Neutrophil (primary cell): Measurements from ENCODE around the gene LINC00305.

Experiments
- H3K27ac ChIP-seq: fragments of 200-600 bp; sonication (generic); 2 replicates; pipeline ENCODE4 v1.5.1; 2016; ENCODE audit warnings: mild to moderate bottlenecking, moderate library complexity
- H3K27me3 ChIP-seq: fragments of 200-600 bp; sonication (generic); 2 replicates; pipeline ENCODE4 v1.6.0; 2016; ENCODE audit warnings: mild to moderate bottlenecking
- H3K36me3 ChIP-seq: fragments of 200-600 bp; sonication (generic); 2 replicates; pipeline ENCODE4 v1.5.1; 2017
- H3K4me1 ChIP-seq, 2 experiments: fragments of 200-600 bp in 1 of 2; sonication (generic) in 1 of 2; 1 replicate in 1 of 2; 2 replicates in 1 of 2; pipeline versions ENCODE4 v1.5.1 to v1.6.1; 2013 to 2016; ENCODE audit warnings: low read depth in 1 of 2, low read length in 1 of 2, mild to moderate bottlenecking in 1 of 2, moderate library complexity in 1 of 2; ENCODE audit not compliant: control insufficient read depth in 1 of 2, insufficient read depth in 1 of 2
- H3K4me3 ChIP-seq, 2 experiments: fragments of 200-600 bp in 1 of 2; sonication (generic) in 1 of 2; 1 replicate in 1 of 2; 2 replicates in 1 of 2; pipeline ENCODE4 v1.5.1; 2013 to 2016; ENCODE audit warnings: low read depth in 1 of 2, low read length in 1 of 2, mild to moderate bottlenecking in 1 of 2, moderate library complexity in 1 of 2
- H3K9me3 ChIP-seq: fragments of 200-600 bp; sonication (generic); 2 replicates; pipeline ENCODE4 v1.5.1; 2016
- TF ChIP-seq, protein P1 (sequence below): fragments of 200-600 bp; sonication (generic); IDR thresholded peaks from 2 replicates; pipeline ENCODE4 v1.5.1; 2016; ENCODE audit warnings: antibody characterized with exemption

The LINC00305 gene

DNA sequence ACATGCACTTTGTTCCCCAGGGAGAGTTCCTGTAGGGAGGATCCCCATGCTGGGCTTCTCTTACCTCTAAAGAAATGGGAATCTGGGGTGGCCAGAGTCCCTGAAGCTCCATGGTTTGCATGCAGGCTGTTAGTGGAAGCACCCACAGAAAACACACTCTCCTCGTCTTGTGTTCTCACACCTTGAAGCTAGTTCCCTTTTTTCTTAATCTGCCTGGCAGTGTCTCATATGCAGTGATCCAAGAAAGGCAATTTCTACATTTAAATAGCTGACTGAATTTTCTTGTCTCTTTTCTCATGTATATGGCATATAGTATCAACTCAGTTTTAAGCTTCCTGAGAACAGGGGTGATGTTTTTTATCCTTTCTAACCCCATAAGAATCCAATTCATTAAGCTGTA, 65.0 kb downstream of the LINC00305 start:
- Histone ChIP-seq H3K27me3 (peaks cover 12% of the 10 kb centered on the region), H3K4me3 (no peak overlapping the region), H3K4me1 (no peaks in the 10 kb centered on the region), H3K27ac (no peak overlapping the region), H3K36me3 (no peaks in the 10 kb centered on the region), H3K9me3 (no peaks in the 10 kb centered on the region)
- TF ChIP-seq, protein P1, sequence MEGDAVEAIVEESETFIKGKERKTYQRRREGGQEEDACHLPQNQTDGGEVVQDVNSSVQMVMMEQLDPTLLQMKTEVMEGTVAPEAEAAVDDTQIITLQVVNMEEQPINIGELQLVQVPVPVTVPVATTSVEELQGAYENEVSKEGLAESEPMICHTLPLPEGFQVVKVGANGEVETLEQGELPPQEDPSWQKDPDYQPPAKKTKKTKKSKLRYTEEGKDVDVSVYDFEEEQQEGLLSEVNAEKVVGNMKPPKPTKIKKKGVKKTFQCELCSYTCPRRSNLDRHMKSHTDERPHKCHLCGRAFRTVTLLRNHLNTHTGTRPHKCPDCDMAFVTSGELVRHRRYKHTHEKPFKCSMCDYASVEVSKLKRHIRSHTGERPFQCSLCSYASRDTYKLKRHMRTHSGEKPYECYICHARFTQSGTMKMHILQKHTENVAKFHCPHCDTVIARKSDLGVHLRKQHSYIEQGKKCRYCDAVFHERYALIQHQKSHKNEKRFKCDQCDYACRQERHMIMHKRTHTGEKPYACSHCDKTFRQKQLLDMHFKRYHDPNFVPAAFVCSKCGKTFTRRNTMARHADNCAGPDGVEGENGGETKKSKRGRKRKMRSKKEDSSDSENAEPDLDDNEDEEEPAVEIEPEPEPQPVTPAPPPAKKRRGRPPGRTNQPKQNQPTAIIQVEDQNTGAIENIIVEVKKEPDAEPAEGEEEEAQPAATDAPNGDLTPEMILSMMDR = no peak

DNA sequence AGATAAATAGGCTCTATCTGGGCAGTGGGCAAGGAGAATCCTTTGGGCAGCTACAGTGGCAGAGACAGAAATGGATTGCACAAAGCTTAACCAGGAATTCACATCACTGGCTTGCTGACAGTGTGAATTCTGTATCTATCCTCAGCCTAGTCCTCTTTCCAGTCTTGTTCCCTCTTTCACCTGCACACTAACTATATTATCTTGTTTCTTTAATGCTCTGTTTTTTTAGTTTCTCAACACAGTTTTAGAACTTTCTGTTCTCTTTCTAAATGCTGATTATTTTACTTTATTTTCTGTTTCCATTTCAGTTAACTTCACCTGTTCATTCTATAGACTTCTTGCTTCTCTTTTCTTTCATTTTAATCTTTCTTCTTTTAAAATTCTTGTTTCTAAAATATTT, 66.4 kb downstream of the LINC00305 start:
- no peaks in the 10 kb centered on the region for H3K4me1 ChIP-seq
- H3K4me3 ChIP-seq = no peak overlapping the region
- no peaks in the 10 kb centered on the region for H3K9me3 ChIP-seq
- peaks cover 12% of the 10 kb centered on the region for H3K27me3 ChIP-seq
- no peaks in the 10 kb centered on the region for H3K36me3 ChIP-seq
- TF ChIP-seq, protein P1 = no peak
- H3K27ac ChIP-seq = no peak overlapping the region

DNA sequence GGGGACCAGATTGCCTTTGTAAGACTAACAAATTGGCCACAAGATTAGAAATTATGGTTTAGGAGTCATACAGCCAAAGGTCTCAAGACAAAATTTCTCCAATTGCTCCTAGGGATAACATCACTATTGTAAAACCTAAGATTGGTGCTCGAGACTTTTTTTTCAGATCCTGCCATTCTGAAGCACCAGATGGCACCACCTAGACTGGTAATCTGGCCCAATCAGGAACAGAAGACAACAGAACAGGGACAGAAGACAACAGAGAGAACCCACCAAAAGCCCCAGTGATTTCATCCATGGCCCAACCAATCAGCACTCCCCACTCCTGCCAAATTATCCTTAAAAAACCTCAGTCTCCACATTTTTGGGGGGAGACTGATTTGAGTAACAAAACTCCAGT, 66.8 kb downstream of the LINC00305 start:
- Histone ChIP-seq H3K4me3 (no peak overlapping the region), H3K4me1 (no peaks in the 10 kb centered on the region), H3K36me3 (no peaks in the 10 kb centered on the region), H3K9me3 (no peaks in the 10 kb centered on the region), H3K27me3 (peaks cover 12% of the 10 kb centered on the region), H3K27ac (no peak overlapping the region)
- TF ChIP-seq, protein P1 = no peak

DNA sequence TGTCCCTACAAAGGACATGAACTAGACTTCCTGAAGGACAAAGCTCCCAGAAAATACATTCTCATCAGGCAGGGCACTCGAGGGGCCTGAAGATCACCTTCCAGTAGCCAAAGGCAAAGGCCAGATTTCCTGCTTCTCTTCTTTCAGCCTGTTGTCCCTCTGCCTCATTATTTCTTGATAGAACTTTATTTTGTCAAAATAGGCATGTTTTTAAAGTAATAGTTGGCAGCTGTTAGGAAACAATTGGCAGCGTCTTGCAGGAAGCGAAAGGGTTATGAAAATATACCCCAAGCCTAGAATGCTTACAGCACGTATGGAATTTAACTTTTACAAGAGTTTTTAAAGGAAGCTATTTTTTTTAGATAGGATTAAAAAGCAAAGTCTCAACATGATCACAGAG, 74.9 kb downstream of the LINC00305 start:
- TF ChIP-seq, protein P1 = no peak
- H3K4me1 ChIP-seq = no peaks in the 10 kb centered on the region
- no peaks in the 10 kb centered on the region for H3K36me3 ChIP-seq
- no peaks in the 10 kb centered on the region for H3K9me3 ChIP-seq
- H3K27me3 ChIP-seq = no peaks in the 10 kb centered on the region
- H3K27ac ChIP-seq = no peak overlapping the region
- H3K4me3 ChIP-seq = no peak overlapping the region

DNA sequence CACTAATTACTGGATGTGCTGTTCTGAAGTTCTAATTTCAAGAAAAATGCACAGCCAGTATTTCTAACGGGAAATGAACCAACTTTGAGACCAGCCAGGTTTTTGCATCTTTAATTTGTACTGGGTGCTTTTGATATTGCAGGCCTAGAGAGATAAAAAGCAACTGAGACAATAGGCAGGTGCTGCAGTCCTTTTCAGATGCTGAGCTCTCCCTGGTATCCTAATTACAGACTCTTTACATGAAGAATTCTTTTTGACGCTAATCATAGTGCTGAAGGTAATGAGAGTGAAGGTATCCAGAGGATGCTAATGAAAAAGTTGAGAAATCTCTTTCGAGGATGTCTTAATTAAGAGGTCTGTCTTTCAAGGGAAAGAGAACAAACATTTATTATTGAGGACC, 93.9 kb downstream of the LINC00305 start:
- Histone ChIP-seq H3K4me1 (no peaks in the 10 kb centered on the region), H3K9me3 (no peaks in the 10 kb centered on the region), H3K36me3 (no peaks in the 10 kb centered on the region), H3K4me3 (no peak overlapping the region), H3K27ac (no peak overlapping the region), H3K27me3 (no peaks in the 10 kb centered on the region)
- TF ChIP-seq, protein P1 = no peak

DNA sequence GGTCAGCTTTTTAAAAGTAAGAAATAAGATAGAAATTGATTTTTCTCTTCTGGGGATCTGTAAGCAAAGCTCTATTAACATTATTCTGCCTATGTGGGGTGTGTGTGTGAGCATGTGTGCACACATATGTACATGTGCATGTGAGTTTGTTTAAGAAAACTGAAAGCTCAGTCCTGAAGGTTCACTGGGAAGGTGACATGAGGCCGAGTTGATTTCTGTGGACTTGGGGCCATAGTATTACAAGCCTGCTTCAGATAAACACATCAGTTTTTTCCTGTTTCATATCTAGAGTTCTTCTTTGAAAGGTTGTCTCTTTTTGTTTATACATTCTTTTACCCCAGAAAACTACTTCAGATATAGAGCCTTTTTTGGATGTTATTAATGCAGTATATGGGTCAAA, 95.6 kb downstream of the LINC00305 start:
- H3K36me3 ChIP-seq = no peaks in the 10 kb centered on the region
- no peaks in the 10 kb centered on the region for H3K27me3 ChIP-seq
- no peak overlapping the region for H3K27ac ChIP-seq
- no peaks in the 10 kb centered on the region for H3K4me1 ChIP-seq
- TF ChIP-seq, protein P1 = no peak
- no peaks in the 10 kb centered on the region for H3K9me3 ChIP-seq
- H3K4me3 ChIP-seq = no peak overlapping the region
